Endothelial cell of umbilical vein (primary cell): ENCODE results near the gene SLC10A1. TPM values are rescaled to one million over a fixed set of nuclear protein-coding genes. Genes with fewer than 3 reads are reported as not detected.

ENCODE experiments used
- BruUV-seq: library from RNA; stranded (reverse); fragments of 400-500 nt; replicated peaks from 2 replicates; lab custom pipeline; 2021; lab: Mats Ljungman, UMichigan
- CTCF ChIA-PET: fragments of 300-600, 350-600 bp; sonication (Branson Sonifier 250); formaldehyde crosslinking; loops from one replicate; lab custom pipeline; 2021; ENCODE audit warnings: antibody characterized with exemption, inconsistent platforms; lab: Charles Lee
- POLR2A ChIA-PET: fragments of 300-600, 350-600 bp; sonication (Branson Sonifier 250); formaldehyde crosslinking; loops from one replicate; lab custom pipeline; 2021; ENCODE audit warnings: antibody characterized with exemption, inconsistent platforms; lab: Charles Lee
- DNase-seq: peaks from one replicate; pipeline ENCODE4 v3.0.0-alpha.2; 2011; ENCODE audit warnings: low read depth, low spot score
- FAIRE-seq: peaks from 2 replicates; lab custom pipeline; 2011; peaks lifted over from hg19 to GRCh38; lab: Jason Lieb, UNC
- H2AFZ ChIP-seq: 2 replicates; pipeline ENCODE4 v1.6.0; 2012; ENCODE audit warnings: low read depth, low read length, control low read depth, inconsistent platforms
- H3K27ac ChIP-seq: 2 replicates; pipeline ENCODE4 v1.5.1; 2011; ENCODE audit warnings: low read depth, mild to moderate bottlenecking, control low read depth, low read length, moderate library complexity; ENCODE audit not compliant: insufficient read depth
- H3K27me3 ChIP-seq, 2 experiments: 2 replicates each; pipeline versions ENCODE4 v1.6.0 to v1.6.1; 2011; ENCODE audit warnings: low read length in 2 of 2, mixed read lengths in 1 of 2; ENCODE audit not compliant: control insufficient read depth in 2 of 2, insufficient read depth in 2 of 2
- H3K36me3 ChIP-seq, 2 experiments: 2 replicates in 1 of 2; 3 replicates in 1 of 2; pipeline ENCODE4 v1.5.1; 2011; ENCODE audit warnings: low read length in 2 of 2, mild to moderate bottlenecking in 1 of 2, moderate library complexity in 1 of 2; ENCODE audit not compliant: control insufficient read depth in 2 of 2, insufficient read depth in 2 of 2; ENCODE audit errors: extremely low read depth in 1 of 2
- H3K4me1 ChIP-seq: 3 replicates; pipeline ENCODE4 v1.5.1; 2011; ENCODE audit warnings: mild to moderate bottlenecking, low read length; ENCODE audit not compliant: control insufficient read depth, insufficient read depth; ENCODE audit errors: extremely low read depth
- H3K4me2 ChIP-seq: 2 replicates; pipeline ENCODE4 v1.6.1; 2011; ENCODE audit warnings: low read length, control low read depth, mixed read lengths; ENCODE audit not compliant: insufficient read depth
- H3K4me3 ChIP-seq, 3 experiments: fragments of 200-600 bp in 1 of 3; sonication (generic), shearing (Covaris generic) in 1 of 3; replicated peaks in 1 of 3; 2 replicates each; pipeline ENCODE4 v1.5.1; 2011 to 2016; ENCODE audit warnings: control low read depth in 3 of 3, low read length in 3 of 3, mild to moderate bottlenecking in 2 of 3, inconsistent platforms in 1 of 3, low read depth in 1 of 3, moderate library complexity in 1 of 3; ENCODE audit not compliant: insufficient read depth in 1 of 3
- H3K79me2 ChIP-seq: 2 replicates; pipeline ENCODE4 v1.6.0; 2012; ENCODE audit warnings: low read length, inconsistent platforms; ENCODE audit not compliant: control insufficient read depth, insufficient read depth
- H3K9ac ChIP-seq: replicated peaks from 2 replicates; pipeline ENCODE3; 2011; ENCODE audit warnings: low read length, control low read depth; ENCODE audit not compliant: insufficient read depth; ENCODE audit errors: extremely low read depth
- H3K9me1 ChIP-seq: replicated peaks from 3 replicates; pipeline ENCODE4 v1.6.0; 2011; ENCODE audit warnings: mild to moderate bottlenecking, low read length; ENCODE audit not compliant: control insufficient read depth, insufficient read depth; ENCODE audit errors: extremely low read depth
- H3K9me3 ChIP-seq: replicated peaks from 2 replicates; pipeline ENCODE4 v1.5.1; 2012; ENCODE audit warnings: low read length, inconsistent platforms; ENCODE audit not compliant: control insufficient read depth, insufficient read depth
- H4K20me1 ChIP-seq: replicated peaks from 2 replicates; pipeline ENCODE3; 2011; ENCODE audit warnings: mild to moderate bottlenecking, low read length; ENCODE audit not compliant: control insufficient read depth, insufficient read depth; ENCODE audit errors: extremely low read depth
- EZH2 ChIP-seq: IDR thresholded peaks from 2 replicates; pipeline ENCODE4 v1.6.1; 2012; ENCODE audit warnings: borderline replicate concordance, low read depth, mild to moderate bottlenecking, moderate library complexity, low read length, inconsistent platforms; ENCODE audit not compliant: severe bottlenecking
- FOS ChIP-seq: IDR thresholded peaks from 2 replicates; pipeline ENCODE4 v1.6.1; 2011; ENCODE audit warnings: mild to moderate bottlenecking, low read length, moderate library complexity, borderline replicate concordance; ENCODE audit not compliant: insufficient read depth
- GATA2 ChIP-seq: IDR thresholded peaks from 2 replicates; pipeline ENCODE4 v1.7.0; 2011; ENCODE audit warnings: low read depth, mild to moderate bottlenecking, moderate library complexity, mixed read lengths, low read length; ENCODE audit not compliant: insufficient read length, insufficient read depth
- JUN ChIP-seq: IDR thresholded peaks from 2 replicates; pipeline ENCODE4 v1.6.1; 2011; ENCODE audit warnings: borderline replicate concordance, low read depth; ENCODE audit not compliant: insufficient read length, insufficient read depth
- MYC ChIP-seq: IDR thresholded peaks from one replicate; pipeline ENCODE4 v1.6.1; 2011; ENCODE audit warnings: mild to moderate bottlenecking, low read depth, low read length
- POLR2A ChIP-seq: IDR thresholded peaks from 2 replicates; pipeline ENCODE4 v1.6.1; 2012; ENCODE audit warnings: low read depth, mild to moderate bottlenecking, control low read depth, low read length
- POLR2AphosphoS5 ChIP-seq: IDR thresholded peaks from 2 replicates; pipeline ENCODE4 v1.6.1; 2012; ENCODE audit warnings: low read depth, mild to moderate bottlenecking, control low read depth, low read length, moderate library complexity; ENCODE audit not compliant: insufficient read depth
- dilution Hi-C: fragments of 300-500 bp; cut with MboI; formaldehyde crosslinking; loops from one replicate; pipeline ENCODE4 v1.15.0; 2019; ENCODE audit warnings: low sequenced_read_pairs; ENCODE audit not compliant: extremely low pct_ligation_motif_present
- intact Hi-C: fragments of 100-400 bp; cut with micrococcal nuclease; formaldehyde crosslinking; loops from one replicate; pipeline ENCODE4 v1.10.0; 2022
- polyA plus RNA-seq, 4 experiments: library from polyadenylated mRNA; depleted of rRNA in 3 of 4; stranded (reverse) in 3 of 4; unstranded in 1 of 4; fragments of >200 nt; gene quantifications; 2 replicates each; pipeline versions ENCODE4 v1.2.1 to v1.2.3, GENCODE V29; 2011 to 2012; ENCODE audit warnings: missing spikeins in 1 of 4
- total RNA-seq: library from RNA; stranded (reverse); gene quantifications from 2 replicates; pipeline ENCODE4 v1.2.3, GENCODE V29; 2021
- TF ChIP-seq, protein P1 (sequence below), 2 donors: IDR thresholded peaks; 1 replicate in 1 of 2; 2 replicates in 1 of 2; pipeline ENCODE4 v1.5.1; 2011; ENCODE audit warnings: low read length in 2 of 2, mild to moderate bottlenecking in 2 of 2, moderate library complexity in 2 of 2, control low read depth in 1 of 2, inconsistent platforms in 1 of 2, low read depth in 1 of 2; ENCODE audit not compliant: insufficient read depth in 1 of 2; ENCODE audit errors: extremely low read depth in 1 of 2
- TF ChIP-seq, protein P2 (sequence below): IDR thresholded peaks from 2 replicates; pipeline ENCODE4 v1.6.1; 2011; ENCODE audit not compliant: insufficient read depth, insufficient read length

SLC10A1 gene
- total and polyA plus RNA-seq, 2 donors (not counting 3 experiments of a cell fraction or from before 2014, with no cell fraction given), result not detected

- Histone ChIP-seq H3K4me2 (no peak overlapping the region), H3K36me3 (no peaks in the 10 kb centered on the region), H2AFZ (no peak overlapping the region), H3K9me1 (no peaks in the 10 kb centered on the region), H3K9me3 (no peaks in the 10 kb centered on the region), H3K27me3 (no peaks in the 10 kb centered on the region), H3K9ac (no peak overlapping the region), H3K27ac (no peak overlapping the region), H3K4me1 (peaks cover 13% of the 10 kb centered on the region), H4K20me1 (no peaks in the 10 kb centered on the region), H3K4me3 (no peak overlapping the region), H3K79me2 (no peaks in the 10 kb centered on the region)
- TF ChIP-seq FOS, result no peak
- no peak for TF ChIP-seq JUN
- TF ChIP-seq EZH2, result no peak
- TF ChIP-seq MYC, result no peak
- TF ChIP-seq POLR2A, result no peak
- no peak for TF ChIP-seq GATA2
- TF ChIP-seq, protein P1, sequence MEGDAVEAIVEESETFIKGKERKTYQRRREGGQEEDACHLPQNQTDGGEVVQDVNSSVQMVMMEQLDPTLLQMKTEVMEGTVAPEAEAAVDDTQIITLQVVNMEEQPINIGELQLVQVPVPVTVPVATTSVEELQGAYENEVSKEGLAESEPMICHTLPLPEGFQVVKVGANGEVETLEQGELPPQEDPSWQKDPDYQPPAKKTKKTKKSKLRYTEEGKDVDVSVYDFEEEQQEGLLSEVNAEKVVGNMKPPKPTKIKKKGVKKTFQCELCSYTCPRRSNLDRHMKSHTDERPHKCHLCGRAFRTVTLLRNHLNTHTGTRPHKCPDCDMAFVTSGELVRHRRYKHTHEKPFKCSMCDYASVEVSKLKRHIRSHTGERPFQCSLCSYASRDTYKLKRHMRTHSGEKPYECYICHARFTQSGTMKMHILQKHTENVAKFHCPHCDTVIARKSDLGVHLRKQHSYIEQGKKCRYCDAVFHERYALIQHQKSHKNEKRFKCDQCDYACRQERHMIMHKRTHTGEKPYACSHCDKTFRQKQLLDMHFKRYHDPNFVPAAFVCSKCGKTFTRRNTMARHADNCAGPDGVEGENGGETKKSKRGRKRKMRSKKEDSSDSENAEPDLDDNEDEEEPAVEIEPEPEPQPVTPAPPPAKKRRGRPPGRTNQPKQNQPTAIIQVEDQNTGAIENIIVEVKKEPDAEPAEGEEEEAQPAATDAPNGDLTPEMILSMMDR (IDR thresholded peaks at IDR 0.05; ENCODE audit: extremely low read depth in 1 of 2, insufficient read depth in 1 of 2, low read depth in 1 of 2, low read length in 2 of 2), result no peak
- TF ChIP-seq, protein P2, sequence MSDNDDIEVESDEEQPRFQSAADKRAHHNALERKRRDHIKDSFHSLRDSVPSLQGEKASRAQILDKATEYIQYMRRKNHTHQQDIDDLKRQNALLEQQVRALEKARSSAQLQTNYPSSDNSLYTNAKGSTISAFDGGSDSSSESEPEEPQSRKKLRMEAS, result no peak
- no peak for TF ChIP-seq POLR2AphosphoS5
- no peak for DNase-seq
- intact Hi-C loops (no loop called here), dilution Hi-C loops (no loop called here)
- CTCF ChIA-PET, result interaction anchor here (1.1 to 1.7 kb wide), 2 partner anchors 12 to 26 kb away, joined by 3 to 5 read pairs; no protein-coding TSS in a partner anchor
- no TSS peak for BruUV-seq
- POLR2A ChIA-PET, result no interaction called here
- no peak for FAIRE-seq
Observed at GRCh38 chr14:69756298-69756697, 40.7 kb downstream of the SLC10A1 start.
